Hepatocyte (in vitro differentiated cells): ENCODE measurements around the gene M1AP. TPM values are rescaled to one million over a fixed set of nuclear protein-coding genes. Genes with fewer than 3 reads are reported as not detected.

Experiments
- DNase-seq: peaks from one replicate; pipeline ENCODE4 v3.0.0-alpha.2; 2016; ENCODE audit warnings: low spot score
- H2AFZ ChIP-seq: fragments of 200-600 bp; sonication (generic); 2 replicates; pipeline ENCODE4 v1.6.0; 2016; ENCODE audit warnings: antibody characterized with exemption, mild to moderate bottlenecking
- H3K27ac ChIP-seq: fragments of 200-600 bp; sonication (generic); 2 replicates; pipeline ENCODE4 v1.5.1; 2016; ENCODE audit warnings: mild to moderate bottlenecking
- H3K27me3 ChIP-seq: fragments of 200-600 bp; sonication (generic); 2 replicates; pipeline ENCODE4 v1.6.1; 2016
- H3K36me3 ChIP-seq: fragments of 200-600 bp; sonication (generic); replicated peaks from 2 replicates; pipeline ENCODE4 v1.5.1; 2016; ENCODE audit warnings: low read depth; ENCODE audit not compliant: insufficient read depth
- H3K4me1 ChIP-seq: fragments of 200-600 bp; sonication (generic); 2 replicates; pipeline ENCODE4 v1.5.1; 2016; ENCODE audit warnings: mild to moderate bottlenecking, moderate library complexity; ENCODE audit not compliant: insufficient read depth
- H3K4me2 ChIP-seq: fragments of 200-600 bp; sonication (generic); 2 replicates; pipeline ENCODE4 v1.6.0; 2016
- H3K4me3 ChIP-seq: fragments of 200-600 bp; sonication (generic); 2 replicates; pipeline ENCODE4 v1.5.1; 2016; ENCODE audit warnings: mild to moderate bottlenecking
- H3K79me2 ChIP-seq: fragments of 200-600 bp; sonication (generic); 2 replicates; pipeline ENCODE4 v1.6.0; 2017; ENCODE audit warnings: mild to moderate bottlenecking
- H3K9me2 ChIP-seq: fragments of 200-600 bp; sonication (generic); replicated peaks from 2 replicates; pipeline ENCODE4 v1.6.0; 2017; ENCODE audit warnings: mild to moderate bottlenecking; ENCODE audit not compliant: insufficient read depth
- H3K9me3 ChIP-seq: fragments of 200-600 bp; sonication (generic); 2 replicates; pipeline ENCODE4 v1.5.1; 2016; ENCODE audit warnings: low read depth, mild to moderate bottlenecking
- H4K20me1 ChIP-seq: fragments of 200-600 bp; sonication (generic); 2 replicates; pipeline ENCODE4 v1.6.0; 2016; ENCODE audit warnings: mild to moderate bottlenecking; ENCODE audit not compliant: insufficient read depth, poor library complexity, severe bottlenecking
- CTCF ChIP-seq: fragments of 200-600 bp; sonication (generic); IDR thresholded peaks from 2 replicates; pipeline ENCODE4 v1.5.1; 2016; ENCODE audit warnings: antibody characterized with exemption, mild to moderate bottlenecking; ENCODE audit not compliant: poor library complexity
- EZH2 ChIP-seq: fragments of 200-600 bp; sonication (generic); IDR thresholded peaks from 2 replicates; pipeline ENCODE4 v1.6.1; 2016; ENCODE audit warnings: antibody characterized with exemption, mild to moderate bottlenecking, borderline replicate concordance
- EZH2phosphoT487 ChIP-seq: fragments of 200-600 bp; sonication (generic); IDR thresholded peaks from one replicate; pipeline ENCODE4 v1.6.1; 2018; ENCODE audit warnings: antibody characterized with exemption, mild to moderate bottlenecking, low read depth, moderate library complexity; ENCODE audit not compliant: unreplicated experiment, severe bottlenecking
- WGBS: methylation state at CpG from one replicate; pipeline ENCODE4 v1.1.6; 2016; ENCODE audit warnings: low lambda C conversion rate; ENCODE audit errors: missing lambda C conversion rate; 5-methylcytosine and 5-hydroxymethylcytosine counted together
- polyA plus RNA-seq: library from polyadenylated mRNA; unstranded; fragments of >200 nt; fragmentation: Nextera tagmentation; extraction: Ambion mirVana; gene quantifications from 2 replicates; pipeline ENCODE4 v1.2.1, GENCODE V29; 2016
- total RNA-seq: library from RNA; depleted of rRNA; stranded (reverse); fragments of >200 nt; gene quantifications from 2 replicates; pipeline ENCODE4 v1.2.3, GENCODE V29; 2014

Gene M1AP
- total and polyA plus RNA-seq, 2 experiments from 2014 or later, result 0.30 to 0.70 TPM

- H4K20me1 ChIP-seq, result no peaks in the 10 kb centered on the region
- no peak overlapping the region for H3K27ac ChIP-seq
- H3K79me2 ChIP-seq, result no peaks in the 10 kb centered on the region
- no peak overlapping the region for H2AFZ ChIP-seq
- DNase-seq, result no peak
- TF ChIP-seq EZH2phosphoT487 (no peak), EZH2 (no peak), CTCF (no peak)
- H3K4me1 ChIP-seq, result peaks cover 5% of the 10 kb centered on the region
- peaks cover 26% of the 10 kb centered on the region for H3K27me3 ChIP-seq
- H3K9me2 ChIP-seq, result no peaks in the 10 kb centered on the region
- H3K4me2 ChIP-seq, result no peak overlapping the region
- H3K9me3 ChIP-seq, result no peaks in the 10 kb centered on the region
- no peak overlapping the region for H3K4me3 ChIP-seq
- no peaks in the 10 kb centered on the region for H3K36me3 ChIP-seq
- 32% methylated on average over 2 of the region's 5 CpGs for WGBS
These were observed 88.2 kb downstream of the M1AP start for GRCh38 chr2:74559912-74560311.

- Histone ChIP-seq H3K4me3 (no peak overlapping the region), H3K79me2 (no peaks in the 10 kb centered on the region), H3K9me2 (no peaks in the 10 kb centered on the region), H3K9me3 (no peaks in the 10 kb centered on the region), H3K4me1 (peaks cover 7% of the 10 kb centered on the region), H2AFZ (no peak overlapping the region), H3K27ac (no peak overlapping the region), H3K27me3 (peaks cover 26% of the 10 kb centered on the region), H3K36me3 (no peaks in the 10 kb centered on the region), H3K4me2 (no peak overlapping the region), H4K20me1 (no peaks in the 10 kb centered on the region)
- DNase-seq, result no peak
- WGBS, result 70% methylated on average over 7 of the region's 7 CpGs
- peak; percentile 75 for TF ChIP-seq EZH2phosphoT487
- TF ChIP-seq EZH2, result no peak
- no peak for TF ChIP-seq CTCF
These were observed 89.6 kb downstream of the M1AP start for GRCh38 chr2:74558284-74559230.

- Histone ChIP-seq H3K9me2 (no peaks in the 10 kb centered on the region), H2AFZ (no peak overlapping the region), H3K9me3 (no peaks in the 10 kb centered on the region), H4K20me1 (no peaks in the 10 kb centered on the region), H3K36me3 (no peaks in the 10 kb centered on the region), H3K4me2 (no peak overlapping the region), H3K27ac (no peak overlapping the region), H3K4me1 (peaks cover 12% of the 10 kb centered on the region), H3K79me2 (no peaks in the 10 kb centered on the region), H3K4me3 (no peak overlapping the region), H3K27me3 (peaks cover 17% of the 10 kb centered on the region)
- no peak for DNase-seq
- TF ChIP-seq CTCF (no peak), EZH2 (no peak), EZH2phosphoT487 (no peak)
- WGBS, result 99% methylated on average over 6 of the region's 6 CpGs
These were observed 91.2 kb downstream of the M1AP start for GRCh38 chr2:74556831-74557370.
